OCI-LY7 (cell line): Measurements from ENCODE around the gene CORO2B.

ENCODE experiments used
- EZH2phosphoT487 ChIP-seq: fragments of 200-600 bp; sonication (generic); IDR thresholded peaks from 2 replicates; pipeline ENCODE4 v1.6.1; 2018; ENCODE audit warnings: low read depth, borderline replicate concordance, mild to moderate bottlenecking, mixed run types, antibody characterized with exemption, low read length, moderate library complexity, mixed read lengths
- TF ChIP-seq, protein P1 (sequence below): fragments of 200-600 bp; sonication (generic); conservative IDR thresholded peaks from 2 replicates; pipeline ENCODE4 v1.5.1; 2014; ENCODE audit warnings: mild to moderate bottlenecking, antibody characterized with exemption, low read length, moderate library complexity, mixed read lengths

DNA sequence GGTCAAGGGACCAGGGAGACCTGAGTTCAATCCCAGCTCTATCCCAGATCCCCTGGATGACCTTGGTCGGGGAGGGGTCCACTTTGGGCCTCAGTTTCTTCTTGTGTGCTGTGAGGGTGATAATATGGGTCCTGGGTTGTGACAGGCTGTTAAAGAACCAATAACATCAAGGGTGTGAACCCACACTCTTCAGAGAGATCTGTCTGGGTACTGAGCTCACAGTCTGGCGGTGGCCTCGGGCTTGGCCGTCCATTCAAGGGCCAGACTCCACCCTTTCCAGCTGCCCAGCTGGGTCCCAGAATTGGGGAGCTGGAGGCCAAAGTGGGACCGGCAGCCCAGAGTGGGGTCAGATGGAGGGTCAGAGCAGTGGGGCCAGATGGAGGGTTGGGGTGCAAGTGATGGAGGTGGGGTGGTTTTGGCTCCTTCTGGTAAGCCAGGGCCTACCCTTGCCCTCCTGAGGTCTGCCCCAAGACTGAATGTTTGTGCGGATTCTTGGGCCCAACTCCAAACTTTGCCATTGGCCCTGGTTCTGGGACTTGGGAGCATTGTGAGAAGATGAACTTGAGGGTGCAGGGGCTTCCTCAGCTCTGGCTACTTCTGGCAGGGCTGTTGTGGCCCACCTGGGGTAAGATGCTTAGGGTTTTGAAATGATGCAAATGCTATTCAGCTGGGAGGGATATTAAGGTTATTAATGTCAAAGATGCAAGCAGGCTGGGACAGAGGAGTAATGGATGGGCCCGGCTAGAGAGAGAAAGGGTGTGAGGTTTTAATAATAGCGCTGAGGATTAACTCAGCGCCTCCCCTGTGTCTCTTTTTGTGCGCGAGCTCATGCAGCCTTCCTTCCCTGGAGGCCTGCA, 1.5 kb downstream of the CORO2B start:
- TF ChIP-seq, protein P1, sequence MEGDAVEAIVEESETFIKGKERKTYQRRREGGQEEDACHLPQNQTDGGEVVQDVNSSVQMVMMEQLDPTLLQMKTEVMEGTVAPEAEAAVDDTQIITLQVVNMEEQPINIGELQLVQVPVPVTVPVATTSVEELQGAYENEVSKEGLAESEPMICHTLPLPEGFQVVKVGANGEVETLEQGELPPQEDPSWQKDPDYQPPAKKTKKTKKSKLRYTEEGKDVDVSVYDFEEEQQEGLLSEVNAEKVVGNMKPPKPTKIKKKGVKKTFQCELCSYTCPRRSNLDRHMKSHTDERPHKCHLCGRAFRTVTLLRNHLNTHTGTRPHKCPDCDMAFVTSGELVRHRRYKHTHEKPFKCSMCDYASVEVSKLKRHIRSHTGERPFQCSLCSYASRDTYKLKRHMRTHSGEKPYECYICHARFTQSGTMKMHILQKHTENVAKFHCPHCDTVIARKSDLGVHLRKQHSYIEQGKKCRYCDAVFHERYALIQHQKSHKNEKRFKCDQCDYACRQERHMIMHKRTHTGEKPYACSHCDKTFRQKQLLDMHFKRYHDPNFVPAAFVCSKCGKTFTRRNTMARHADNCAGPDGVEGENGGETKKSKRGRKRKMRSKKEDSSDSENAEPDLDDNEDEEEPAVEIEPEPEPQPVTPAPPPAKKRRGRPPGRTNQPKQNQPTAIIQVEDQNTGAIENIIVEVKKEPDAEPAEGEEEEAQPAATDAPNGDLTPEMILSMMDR = no peak
- TF ChIP-seq EZH2phosphoT487 = no peak
